ENCODE data around the gene MCRS1.
"Not testable (repeated sequence)": the region's sequence is repeated elsewhere in the genome, so short reads cannot be mapped to it uniquely, and the experiment has no call there.

Gene MCRS1

DNA sequence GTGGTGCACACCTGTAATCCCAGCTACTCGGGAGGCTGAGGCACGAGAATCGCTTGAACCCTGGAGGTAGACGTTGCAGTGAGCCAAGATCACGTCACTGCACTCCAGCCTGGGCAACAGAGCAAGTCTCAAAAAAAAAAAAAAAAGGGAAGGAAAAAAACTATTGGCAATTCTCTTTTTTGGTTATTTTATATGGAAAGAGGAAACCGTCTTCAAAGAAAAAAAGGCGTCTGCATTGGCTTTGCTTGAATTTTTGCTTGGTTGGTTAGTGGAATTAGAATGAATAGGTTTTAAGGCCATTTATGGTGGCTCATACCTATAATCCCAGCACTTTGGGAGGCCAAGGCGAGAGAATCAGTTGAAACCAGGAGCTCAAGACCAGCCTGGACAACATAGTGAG, 58.3 kb downstream of the MCRS1 start:
- not testable (repeated sequence) for DNase-seq
